H1 (cell line): ENCODE data around the gene AK6. TPM values are rescaled to one million over a fixed set of nuclear protein-coding genes. Genes with fewer than 3 reads are reported as not detected.

Experiments used
- CHD7 ChIP-seq: fragments of 300-600 bp; sonication (generic); IDR thresholded peaks from 2 replicates; pipeline ENCODE4 v1.7.1; 2012; ENCODE audit warnings: low read length, moderate library complexity, mild to moderate bottlenecking, inconsistent platforms; ENCODE audit not compliant: insufficient replicate concordance
- SIRT6 ChIP-seq: IDR thresholded peaks from one replicate; pipeline ENCODE4 v1.7.1; 2012; ENCODE audit warnings: low read length, inconsistent platforms
- SUZ12 ChIP-seq: fragments of 200-600 bp; sonication (generic); IDR thresholded peaks from 2 replicates; pipeline ENCODE4 v1.6.1; 2012; ENCODE audit warnings: mild to moderate bottlenecking, inconsistent platforms, low read length, moderate library complexity, mixed read lengths
- TAF1 ChIP-seq: IDR thresholded peaks from 2 replicates; pipeline ENCODE4 v1.6.1; 2011; ENCODE audit warnings: mild to moderate bottlenecking, low read depth, low read length
- polyA plus RNA-seq, 7 experiments: library from polyadenylated mRNA; depleted of rRNA in 3 of 7; stranded (reverse) in 5 of 7; unstranded in 2 of 7; fragments of >200 nt in 5 of 7; fragments of 200-250 nt in 2 of 7; gene quantifications; 1 replicate in 5 of 7; 2 replicates in 1 of 7; 4 replicates in 1 of 7; pipeline versions ENCODE4 v1.2.1 to v1.2.3, GENCODE V29; 2011 to 2013; ENCODE audit warnings: missing spikeins in 2 of 7, mixed read lengths in 2 of 7
- total RNA-seq: library from RNA; stranded (reverse); fragmentation: NEBNext Ultra II Directional; extraction: Animal tissue kit (Norgen Biotek cat#: 25700); gene quantifications from 2 replicates; pipeline ENCODE4 v1.2.1, GENCODE V29; 2021

The AK6 gene
- total and polyA plus RNA-seq, 2 of the 8 experiments (the other 6 are each of a cell fraction or from before 2014, with no cell fraction given), result 22.5 to 51.2 TPM

GRCh38 chr5:69312459-69313160 lies 56.7 kb downstream of the AK6 start (continued):
- TF ChIP-seq CHD7 (no peak), SUZ12 (no peak), SIRT6 (no peak), TAF1 (no peak)
